ENCODE data around the gene PTPRT. TPM values are rescaled to one million over a fixed set of nuclear protein-coding genes. Genes with fewer than 3 reads are reported as not detected.

The PTPRT gene
- total RNA-seq, 6 donors from 2014 or later = 0.20 to 7.1 (median 3.8) TPM

DNA sequence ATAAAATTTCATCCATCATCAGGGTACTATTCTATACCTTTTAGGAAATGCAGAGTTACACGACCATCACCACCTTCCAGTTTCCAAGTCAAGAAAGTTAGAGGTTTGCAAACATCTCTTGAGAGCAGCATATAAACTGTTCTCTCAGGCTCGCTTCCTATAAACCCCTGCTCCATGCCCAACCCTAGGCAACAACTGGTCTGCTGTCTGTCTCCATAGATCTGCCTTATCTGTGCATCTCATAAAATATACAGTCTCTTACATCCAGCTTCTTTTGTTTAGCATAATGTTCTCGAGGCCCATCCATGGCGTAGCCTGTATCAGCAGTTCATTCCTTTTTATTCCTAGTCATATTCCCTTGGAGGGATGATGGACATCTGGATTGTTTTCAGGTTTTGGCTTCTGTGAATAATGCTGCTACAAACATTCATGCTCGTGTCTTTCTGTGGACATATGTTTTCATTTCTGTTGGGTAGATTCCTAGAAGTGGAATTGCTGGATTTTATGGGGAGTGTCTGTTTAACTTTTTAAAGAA is 6.1 kb downstream of the PTPRT start:
- Histone ChIP-seq H3K36me3 (no peaks in the 10 kb centered on the region), H3K27ac (no peak overlapping the region), H3K4me3 (no peak overlapping the region), H3K9me3 (no peaks in the 10 kb centered on the region), H3K4me1 (peaks cover 0 to 11% (median 7%) of the 10 kb centered on the region in 4 donors), H3K27me3 (peaks cover 0 to 5% (median 0%) of the 10 kb centered on the region in 4 donors)
- DNase-seq (no peak), ATAC-seq (ENCODE audit: low FRiP score in 2 of 2) (no peak)
- WGBS, 2 donors = 45 to 48% methylated on average over 5 of the region's 5 CpGs
- TF ChIP-seq POLR2AphosphoS5 (IDR thresholded peaks at IDR 0.05) (no peak), EP300 (IDR thresholded peaks at IDR 0.05) (no peak), POLR2A (IDR thresholded peaks at IDR 0.05) (no peak)
- TF ChIP-seq, protein P1, sequence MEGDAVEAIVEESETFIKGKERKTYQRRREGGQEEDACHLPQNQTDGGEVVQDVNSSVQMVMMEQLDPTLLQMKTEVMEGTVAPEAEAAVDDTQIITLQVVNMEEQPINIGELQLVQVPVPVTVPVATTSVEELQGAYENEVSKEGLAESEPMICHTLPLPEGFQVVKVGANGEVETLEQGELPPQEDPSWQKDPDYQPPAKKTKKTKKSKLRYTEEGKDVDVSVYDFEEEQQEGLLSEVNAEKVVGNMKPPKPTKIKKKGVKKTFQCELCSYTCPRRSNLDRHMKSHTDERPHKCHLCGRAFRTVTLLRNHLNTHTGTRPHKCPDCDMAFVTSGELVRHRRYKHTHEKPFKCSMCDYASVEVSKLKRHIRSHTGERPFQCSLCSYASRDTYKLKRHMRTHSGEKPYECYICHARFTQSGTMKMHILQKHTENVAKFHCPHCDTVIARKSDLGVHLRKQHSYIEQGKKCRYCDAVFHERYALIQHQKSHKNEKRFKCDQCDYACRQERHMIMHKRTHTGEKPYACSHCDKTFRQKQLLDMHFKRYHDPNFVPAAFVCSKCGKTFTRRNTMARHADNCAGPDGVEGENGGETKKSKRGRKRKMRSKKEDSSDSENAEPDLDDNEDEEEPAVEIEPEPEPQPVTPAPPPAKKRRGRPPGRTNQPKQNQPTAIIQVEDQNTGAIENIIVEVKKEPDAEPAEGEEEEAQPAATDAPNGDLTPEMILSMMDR (IDR thresholded peaks at IDR 0.05) = no peak

GRCh38 chr20:43178080-43178479 is 11.6 kb downstream of the PTPRT start:
- Histone ChIP-seq H3K4me1 (no peaks in the 10 kb centered on the region), H3K36me3 (no peaks in the 10 kb centered on the region), H3K4me3 (no peak overlapping the region), H3K27ac (no peak overlapping the region), H3K9me3 (no peaks in the 10 kb centered on the region), H3K27me3 (no peaks in the 10 kb centered on the region)
- WGBS, 2 donors = 27 to 51% methylated on average over 2 of the region's 2 CpGs
- peak in 1 of 2 donors; percentile 24 for ATAC-seq (ENCODE audit: low FRiP score in 2 of 2)
- TF ChIP-seq POLR2A (IDR thresholded peaks at IDR 0.05) (no peak), EP300 (IDR thresholded peaks at IDR 0.05) (no peak), POLR2AphosphoS5 (IDR thresholded peaks at IDR 0.05) (no peak)
- TF ChIP-seq, protein P1 (IDR thresholded peaks at IDR 0.05) = no peak
- no peak for DNase-seq

- H3K36me3 ChIP-seq = no peaks in the 10 kb centered on the region
- H3K4me1 ChIP-seq = no peaks in the 10 kb centered on the region
- 74 to 78% methylated on average over 2 of the region's 2 CpGs for WGBS, 2 donors
- no peaks in the 10 kb centered on the region for H3K9me3 ChIP-seq
- ATAC-seq (ENCODE audit: low FRiP score in 2 of 2) = no peak
- H3K27me3 ChIP-seq = no peaks in the 10 kb centered on the region
- no peak for DNase-seq
- no peak overlapping the region for H3K4me3 ChIP-seq
- H3K27ac ChIP-seq = no peak overlapping the region
- TF ChIP-seq, protein P1 (IDR thresholded peaks at IDR 0.05) = no peak
- TF ChIP-seq POLR2AphosphoS5 (IDR thresholded peaks at IDR 0.05) = no peak
- TF ChIP-seq POLR2A (IDR thresholded peaks at IDR 0.05) = no peak
- TF ChIP-seq EP300 (IDR thresholded peaks at IDR 0.05) = no peak
Observed at GRCh38 chr20:43176726-43177125, 13.0 kb downstream of the PTPRT start.

DNA sequence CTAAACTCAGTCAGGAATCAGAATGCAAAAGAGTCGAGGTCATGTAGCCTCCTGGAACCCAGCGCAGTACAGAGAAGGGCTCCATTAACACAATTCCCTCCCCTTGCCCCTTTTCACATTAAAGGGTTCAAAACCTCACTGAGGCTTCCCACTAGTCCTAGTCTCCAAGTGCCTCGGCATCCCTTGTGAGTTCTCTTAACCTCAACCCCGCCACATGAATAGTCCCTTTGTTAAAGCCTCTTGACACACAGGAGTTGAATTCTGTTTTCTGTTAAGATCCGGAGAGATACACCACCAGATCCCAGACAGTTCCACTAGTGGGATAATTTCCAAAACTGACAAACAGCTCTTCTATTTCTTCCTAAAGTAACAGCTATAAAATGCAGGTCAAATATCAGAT is 17.8 kb downstream of the PTPRT start:
- ATAC-seq (ENCODE audit: low FRiP score in 2 of 2) (no peak), DNase-seq (no peak)
- no peak for TF ChIP-seq EP300 (IDR thresholded peaks at IDR 0.05)
- no peak for TF ChIP-seq POLR2AphosphoS5 (IDR thresholded peaks at IDR 0.05)
- TF ChIP-seq, protein P1 (IDR thresholded peaks at IDR 0.05) = no peak
- no peak for TF ChIP-seq POLR2A (IDR thresholded peaks at IDR 0.05)
- H3K27ac ChIP-seq = no peak overlapping the region
- no peaks in the 10 kb centered on the region for H3K9me3 ChIP-seq
- H3K4me3 ChIP-seq = no peak overlapping the region
- H3K4me1 ChIP-seq = no peaks in the 10 kb centered on the region
- H3K36me3 ChIP-seq = no peaks in the 10 kb centered on the region
- H3K27me3 ChIP-seq = no peaks in the 10 kb centered on the region
- WGBS, 2 donors = 41 to 79% methylated on average over 5 of the region's 5 CpGs

- no peak for ATAC-seq (ENCODE audit: low FRiP score in 2 of 2)
- 82 to 83% methylated on average over 4 of the region's 4 CpGs for WGBS, 2 donors
Observed at GRCh38 chr20:43170771-43171170, 18.9 kb downstream of the PTPRT start.

More at GRCh38 chr20:43170771-43171170, 18.9 kb downstream of the PTPRT start:
- Histone ChIP-seq H3K36me3 (no peaks in the 10 kb centered on the region), H3K4me3 (no peak overlapping the region), H3K27ac (no peak overlapping the region), H3K27me3 (no peaks in the 10 kb centered on the region), H3K4me1 (no peaks in the 10 kb centered on the region), H3K9me3 (no peaks in the 10 kb centered on the region)
- no peak for TF ChIP-seq POLR2A (IDR thresholded peaks at IDR 0.05)
- TF ChIP-seq, protein P1 (IDR thresholded peaks at IDR 0.05) = no peak
- TF ChIP-seq POLR2AphosphoS5 (IDR thresholded peaks at IDR 0.05) = no peak
- TF ChIP-seq EP300 (IDR thresholded peaks at IDR 0.05) = no peak
- no peak for DNase-seq
